Adrenal gland (tissue), 5 donors: Measurements from ENCODE around the gene NFYC.

Experiments
- POLR2A ChIP-seq, 2 donors: fragments of 450-650 bp; IDR thresholded peaks; one replicate each; pipeline ENCODE4 v1.6.1; 2017; ENCODE audit warnings: antibody characterized with exemption in 2 of 2, mild to moderate bottlenecking in 2 of 2, moderate library complexity in 1 of 2
- TF ChIP-seq, protein P1 (sequence below), 6 experiments: fragments of 450-650 bp in 4 of 6; fragments of 200-600 bp in 2 of 6; sonication (generic) in 1 of 6; IDR thresholded peaks; 1 replicate in 5 of 6; 2 replicates in 1 of 6; pipeline versions ENCODE4 v1.5.1 to v1.8.0; 2016 to 2021; ENCODE audit warnings: antibody characterized with exemption in 6 of 6, mild to moderate bottlenecking in 2 of 6, moderate library complexity in 1 of 6
- donor health status: DM: no; HTN: no; CAD: no.

DNA sequence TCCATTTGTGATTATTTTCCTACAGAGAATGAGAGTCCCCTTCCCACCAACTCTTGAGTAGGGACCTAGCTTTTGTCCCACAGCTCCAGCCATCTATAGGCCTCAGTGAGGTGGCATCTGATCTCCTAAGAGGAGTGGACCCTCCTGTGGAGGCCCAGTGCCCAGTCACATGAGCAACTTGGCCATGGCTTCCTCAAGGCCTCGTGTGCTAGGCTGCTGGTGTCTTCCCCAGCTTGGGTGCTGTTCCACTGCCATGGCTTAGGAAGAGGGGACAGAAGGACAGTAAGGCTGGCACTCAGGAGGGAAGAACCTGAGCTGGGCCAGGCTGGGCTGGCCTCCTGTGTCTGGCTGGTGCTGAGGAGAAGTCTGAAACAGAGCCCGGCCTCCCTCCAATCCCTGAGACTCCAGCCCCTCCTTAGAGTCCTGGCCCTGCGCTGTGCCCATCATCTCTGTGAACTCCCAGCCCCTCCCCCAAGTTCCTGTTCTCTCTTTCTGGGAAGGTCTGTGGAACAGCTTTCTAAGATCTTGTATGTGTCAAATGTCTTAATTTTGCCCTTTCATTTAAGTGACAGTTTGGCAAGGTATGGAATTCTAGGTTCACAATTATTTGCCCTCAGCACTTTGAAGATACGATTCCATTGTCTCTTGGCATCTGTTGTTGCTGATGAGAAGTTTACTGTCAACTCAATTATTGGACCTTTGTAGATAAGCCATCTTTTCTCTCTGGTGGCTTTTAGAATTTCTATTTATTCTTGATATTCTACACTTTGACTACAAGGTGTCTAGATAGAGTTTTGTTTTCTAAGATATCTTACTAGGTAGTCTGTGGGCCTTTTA lies 85.0 kb downstream of the NFYC start:
- TF ChIP-seq POLR2A (IDR thresholded peaks at IDR 0.05): no peak
- TF ChIP-seq, protein P1, sequence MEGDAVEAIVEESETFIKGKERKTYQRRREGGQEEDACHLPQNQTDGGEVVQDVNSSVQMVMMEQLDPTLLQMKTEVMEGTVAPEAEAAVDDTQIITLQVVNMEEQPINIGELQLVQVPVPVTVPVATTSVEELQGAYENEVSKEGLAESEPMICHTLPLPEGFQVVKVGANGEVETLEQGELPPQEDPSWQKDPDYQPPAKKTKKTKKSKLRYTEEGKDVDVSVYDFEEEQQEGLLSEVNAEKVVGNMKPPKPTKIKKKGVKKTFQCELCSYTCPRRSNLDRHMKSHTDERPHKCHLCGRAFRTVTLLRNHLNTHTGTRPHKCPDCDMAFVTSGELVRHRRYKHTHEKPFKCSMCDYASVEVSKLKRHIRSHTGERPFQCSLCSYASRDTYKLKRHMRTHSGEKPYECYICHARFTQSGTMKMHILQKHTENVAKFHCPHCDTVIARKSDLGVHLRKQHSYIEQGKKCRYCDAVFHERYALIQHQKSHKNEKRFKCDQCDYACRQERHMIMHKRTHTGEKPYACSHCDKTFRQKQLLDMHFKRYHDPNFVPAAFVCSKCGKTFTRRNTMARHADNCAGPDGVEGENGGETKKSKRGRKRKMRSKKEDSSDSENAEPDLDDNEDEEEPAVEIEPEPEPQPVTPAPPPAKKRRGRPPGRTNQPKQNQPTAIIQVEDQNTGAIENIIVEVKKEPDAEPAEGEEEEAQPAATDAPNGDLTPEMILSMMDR (IDR thresholded peaks at IDR 0.05): no peak
